A673 (cell line): ENCODE results near the gene POLR3A. TPM values are rescaled to one million over a fixed set of nuclear protein-coding genes. Genes with fewer than 3 reads are reported as not detected.

ENCODE experiments used
- BruUV-seq: library from RNA; stranded (reverse); fragments of 400-500 nt; replicated peaks from 2 replicates; lab custom pipeline; 2021; lab: Mats Ljungman, UMichigan
- CTCF ChIA-PET: fragments of 300-600 bp; sonication (Branson Sonifier 250); formaldehyde crosslinking; loops from one replicate; lab custom pipeline; 2022; ENCODE audit warnings: antibody characterized with exemption; lab: Charles Lee
- POLR2A ChIA-PET: fragments of 300-600 bp; sonication (Branson Sonifier 250); formaldehyde crosslinking; loops from one replicate; lab custom pipeline; 2022; ENCODE audit warnings: antibody characterized with exemption; ENCODE audit not compliant: low non-redundant PET; lab: Charles Lee
- DNase-seq: peaks from one replicate; pipeline ENCODE4 v3.0.0-alpha.2; 2015; ENCODE audit warnings: low spot score
- H3K27ac ChIP-seq: fragments of 200-600 bp; sonication (generic); 2 replicates; pipeline ENCODE4 v1.5.1; 2016; ENCODE audit warnings: mixed run types, low read depth, mild to moderate bottlenecking, mixed read lengths, antibody characterized with exemption, low read length; ENCODE audit not compliant: poor library complexity, severe bottlenecking
- H3K27me3 ChIP-seq: fragments of 200-600 bp; sonication (generic); replicated peaks from 2 replicates; pipeline ENCODE4 v1.6.1; 2017; ENCODE audit warnings: mixed run types, low read depth, mild to moderate bottlenecking, mixed read lengths, antibody characterized with exemption, low read length; ENCODE audit not compliant: insufficient read depth, poor library complexity
- H3K36me3 ChIP-seq: fragments of 200-600 bp; sonication (generic); 2 replicates; pipeline ENCODE4 v1.6.1; 2016; ENCODE audit warnings: mixed run types, mild to moderate bottlenecking, mixed read lengths, antibody characterized with exemption, low read length; ENCODE audit not compliant: insufficient read depth, poor library complexity, severe bottlenecking
- H3K4me1 ChIP-seq: fragments of 200-600 bp; sonication (generic); 2 replicates; pipeline ENCODE4 v1.6.1; 2017; ENCODE audit warnings: mixed run types, mild to moderate bottlenecking, mixed read lengths, antibody characterized with exemption, low read length; ENCODE audit not compliant: insufficient read depth, poor library complexity, severe bottlenecking
- H3K4me3 ChIP-seq: fragments of 200-600 bp; sonication (generic); 2 replicates; pipeline ENCODE4 v1.5.1; 2016; ENCODE audit warnings: low read depth, mixed run types, mild to moderate bottlenecking, mixed read lengths, low read length; ENCODE audit not compliant: poor library complexity, severe bottlenecking
- H3K9me3 ChIP-seq: fragments of 200-600 bp; sonication (generic); 2 replicates; pipeline ENCODE4 v1.6.1; 2016; ENCODE audit warnings: mixed run types, low read depth, mild to moderate bottlenecking, mixed read lengths, antibody characterized with exemption, low read length; ENCODE audit not compliant: poor library complexity, severe bottlenecking
- CTCF ChIP-seq: fragments of 300-800, 200-600 bp; sonication (generic); conservative IDR thresholded peaks from 2 replicates; pipeline ENCODE4 v1.5.1; 2017; ENCODE audit warnings: low read depth, mild to moderate bottlenecking, antibody characterized with exemption, low read length, moderate library complexity, mixed read lengths
- EZH2 ChIP-seq: fragments of 200-600 bp; sonication (generic); IDR thresholded peaks from 2 replicates; pipeline ENCODE4 v1.6.1; 2017; ENCODE audit warnings: borderline replicate concordance, low read depth, mild to moderate bottlenecking, mixed read lengths, antibody characterized with exemption, low read length; ENCODE audit not compliant: poor library complexity, severe bottlenecking
- intact Hi-C: fragments of 100-400 bp; cut with micrococcal nuclease; formaldehyde crosslinking; loops from one replicate; pipeline ENCODE4 v1.10.0; 2022; ENCODE audit not compliant: unreplicated experiment
- total RNA-seq: library from RNA; stranded (reverse); gene quantifications from 2 replicates; pipeline ENCODE4 v1.2.3, GENCODE V29; 2021

The POLR3A gene
- total RNA-seq, 1 experiment from 2014 or later = 27.8 TPM

- TF ChIP-seq EZH2 = no peak
- no peak for TF ChIP-seq CTCF
- ChIA-PET POLR2A (no interaction called here), CTCF (no interaction called here)
- H3K9me3 ChIP-seq = no peaks in the 10 kb centered on the region
- no peaks in the 10 kb centered on the region for H3K4me1 ChIP-seq
- intact Hi-C loops = no loop called here
- BruUV-seq = no TSS peak
- no peak overlapping the region for H3K4me3 ChIP-seq
- no peak overlapping the region for H3K27ac ChIP-seq
- DNase-seq = no peak
- no peaks in the 10 kb centered on the region for H3K27me3 ChIP-seq
- no peaks in the 10 kb centered on the region for H3K36me3 ChIP-seq
Measured at GRCh38 chr10:78069151-78069550, 39.8 kb upstream of the POLR3A start.

- no TSS peak for BruUV-seq
- Histone ChIP-seq H3K36me3 (no peaks in the 10 kb centered on the region), H3K27me3 (no peaks in the 10 kb centered on the region), H3K4me1 (no peaks in the 10 kb centered on the region), H3K9me3 (no peaks in the 10 kb centered on the region), H3K4me3 (no peak overlapping the region), H3K27ac (no peak overlapping the region)
- intact Hi-C loops = no loop called here
- ChIA-PET POLR2A (no interaction called here), CTCF (no interaction called here)
- DNase-seq = no peak
- no peak for TF ChIP-seq EZH2
- TF ChIP-seq CTCF = no peak
Measured at GRCh38 chr10:78066728-78067430, 37.6 kb upstream of the POLR3A start.

- intact Hi-C loops = no loop called here
- no peak overlapping the region for H3K4me3 ChIP-seq
- H3K27ac ChIP-seq = no peak overlapping the region
- no peaks in the 10 kb centered on the region for H3K4me1 ChIP-seq
- ChIA-PET POLR2A (no interaction called here), CTCF (no interaction called here)
- H3K9me3 ChIP-seq = no peaks in the 10 kb centered on the region
- DNase-seq = peak; percentile 24
- no peaks in the 10 kb centered on the region for H3K36me3 ChIP-seq
- BruUV-seq = no TSS peak
- no peak for TF ChIP-seq EZH2
- TF ChIP-seq CTCF = no peak
- H3K27me3 ChIP-seq = no peaks in the 10 kb centered on the region
Measured at GRCh38 chr10:78066012-78066411, 36.7 kb upstream of the POLR3A start.
